IPS DF 4.7 (cell line): ENCODE results near the gene LDHD.
A peak's percentile ranks its signal among the peaks of the same experiment; 100 is the strongest.
"Not testable (repeated sequence)": the region's sequence is repeated elsewhere in the genome, so short reads cannot be mapped to it uniquely, and the experiment has no call there.

Experiments
- DNase-seq: peaks from one replicate; pipeline ENCODE4 v3.0.0-alpha.2; 2013; ENCODE audit warnings: low spot score; ENCODE audit errors: extremely low read depth

The LDHD gene

DNA sequence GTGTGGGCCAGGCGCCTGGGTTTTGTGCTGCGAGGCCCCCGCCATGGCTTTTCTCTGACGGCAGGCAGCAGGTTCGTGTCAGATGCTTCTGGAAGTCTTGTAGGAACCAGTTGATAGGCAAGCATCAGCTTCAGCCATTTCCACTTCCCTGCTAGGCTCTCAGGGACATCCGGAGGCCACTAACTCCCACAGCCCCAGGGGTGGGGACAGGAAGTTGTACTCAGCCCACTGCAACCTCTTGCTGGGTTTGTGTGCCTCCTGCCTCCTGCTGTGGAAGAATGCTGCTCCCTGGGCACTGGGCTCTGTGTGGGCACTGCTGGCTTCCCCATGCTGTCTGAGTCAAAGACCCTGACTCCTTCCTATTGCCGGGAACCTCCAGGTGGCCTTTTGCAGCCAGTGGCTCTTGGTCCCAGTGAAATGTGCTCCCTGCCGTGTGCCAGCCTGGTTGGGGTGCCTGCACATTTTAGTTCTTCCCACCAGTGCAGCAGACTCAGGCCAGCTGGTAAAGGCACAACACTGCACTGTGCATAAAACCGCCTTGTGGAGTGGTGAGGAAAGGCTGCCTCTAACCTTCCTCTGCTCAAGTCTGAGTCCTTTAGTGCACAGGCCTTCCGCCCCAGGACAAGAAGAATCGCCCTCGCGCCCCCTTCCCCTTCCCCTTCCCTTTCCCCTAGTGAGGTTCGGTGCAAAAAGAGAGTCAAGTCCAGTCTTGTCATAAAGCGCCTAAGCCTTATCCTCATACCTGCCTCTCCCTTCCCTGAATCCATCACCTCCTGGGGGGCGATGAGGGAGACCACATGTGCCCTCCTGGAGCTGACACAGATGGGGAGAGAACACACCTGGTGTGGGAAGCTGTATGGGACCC, 16.6 kb downstream of the LDHD start:
- DNase-seq, result no peak

GRCh38 chr16:75099075-75099667, 17.4 kb downstream of the LDHD start:
- no peak for DNase-seq

GRCh38 chr16:75097941-75098901, 18.4 kb downstream of the LDHD start:
- DNase-seq, result no peak

- DNase-seq, result no peak
These were observed 19.3 kb downstream of the LDHD start for GRCh38 chr16:75097191-75097761.

- DNase-seq, result peak; percentile 87
These were observed 19.9 kb downstream of the LDHD start for GRCh38 chr16:75096656-75097055.

DNA sequence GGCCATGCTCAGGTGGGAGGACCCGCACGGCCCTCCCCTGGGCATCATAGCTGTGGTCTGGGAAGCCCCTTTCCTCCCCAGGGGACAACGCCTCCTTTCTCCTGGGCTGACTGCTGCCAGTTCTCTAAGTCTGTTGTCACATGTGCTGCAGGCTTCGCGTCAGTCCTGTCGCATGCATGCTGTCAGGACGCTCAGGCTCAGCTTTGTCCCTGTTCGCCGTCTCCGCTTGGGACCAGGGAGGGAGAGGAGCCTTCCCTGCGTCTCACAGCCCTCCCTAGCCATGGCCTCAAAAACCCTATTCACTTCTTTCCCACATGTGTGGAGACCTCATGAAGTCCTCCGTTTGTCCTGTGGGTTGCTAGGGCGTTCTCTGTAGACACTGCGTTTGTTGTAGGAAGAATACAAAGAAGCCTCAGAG, 21.4 kb downstream of the LDHD start:
- DNase-seq, result no peak

GRCh38 chr16:75093598-75094540, 22.7 kb downstream of the LDHD start:
- no peak for DNase-seq

GRCh38 chr16:75092777-75093176, 23.8 kb downstream of the LDHD start:
- no peak for DNase-seq

- not testable (repeated sequence) for DNase-seq
These were observed 25.0 kb downstream of the LDHD start for GRCh38 chr16:75091619-75092018.

DNA sequence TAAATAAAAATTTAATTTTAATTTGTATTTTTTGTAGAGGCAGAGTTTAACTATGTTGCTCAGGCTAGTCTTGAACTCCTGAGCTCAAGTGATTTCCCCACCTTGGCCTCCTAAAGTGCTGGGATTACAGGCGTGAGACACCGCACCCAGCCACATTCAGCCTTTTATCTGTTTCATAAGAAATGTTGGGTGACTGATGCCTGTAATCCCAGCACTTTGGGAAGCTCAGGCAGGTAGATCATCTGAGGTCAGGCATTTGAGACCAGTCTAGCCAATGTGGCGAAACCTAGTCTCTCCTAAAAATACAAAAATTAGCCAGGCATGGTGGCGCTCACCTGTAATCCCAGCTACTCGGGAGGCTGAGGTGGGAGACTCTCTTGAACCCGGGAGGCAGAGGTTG, 25.7 kb downstream of the LDHD start:
- DNase-seq, result not testable (repeated sequence)

DNA sequence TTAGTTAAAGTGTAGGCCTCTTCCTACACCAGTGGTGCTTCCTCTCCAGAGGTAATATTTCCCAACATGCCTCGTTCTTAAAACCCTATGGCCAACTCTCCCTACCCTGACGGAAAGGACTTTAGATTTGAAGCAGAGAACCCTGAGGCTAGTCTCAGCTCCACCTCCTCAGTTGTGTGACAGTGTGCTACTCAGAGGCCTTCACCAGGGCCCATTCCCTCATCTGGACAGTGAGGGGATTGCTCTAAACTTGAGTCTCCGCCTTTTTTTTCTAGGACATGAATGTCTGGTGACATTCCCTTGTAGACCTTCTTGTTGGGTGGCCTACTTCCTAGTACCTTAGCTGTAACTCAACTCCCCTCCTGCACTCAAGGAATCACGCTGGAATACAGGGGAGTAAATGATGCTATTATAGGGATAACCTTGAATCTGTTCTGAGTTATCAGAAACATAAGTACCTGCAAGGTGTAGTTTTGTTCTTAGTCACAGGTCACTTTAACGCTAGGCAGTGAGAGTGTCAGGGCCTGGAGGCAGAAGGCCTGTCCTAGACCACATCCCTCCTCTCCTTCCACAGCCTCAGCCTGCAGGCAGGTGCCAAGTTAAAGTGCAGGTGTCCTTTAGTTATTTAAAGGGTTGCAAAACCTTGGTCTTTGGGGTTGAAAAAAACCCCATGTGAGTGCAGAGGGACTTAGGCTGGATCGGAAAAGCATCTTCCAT, 26.9 kb downstream of the LDHD start:
- no peak for DNase-seq

- DNase-seq, result no peak
These were observed 27.6 kb downstream of the LDHD start for GRCh38 chr16:75088934-75089333.

DNA sequence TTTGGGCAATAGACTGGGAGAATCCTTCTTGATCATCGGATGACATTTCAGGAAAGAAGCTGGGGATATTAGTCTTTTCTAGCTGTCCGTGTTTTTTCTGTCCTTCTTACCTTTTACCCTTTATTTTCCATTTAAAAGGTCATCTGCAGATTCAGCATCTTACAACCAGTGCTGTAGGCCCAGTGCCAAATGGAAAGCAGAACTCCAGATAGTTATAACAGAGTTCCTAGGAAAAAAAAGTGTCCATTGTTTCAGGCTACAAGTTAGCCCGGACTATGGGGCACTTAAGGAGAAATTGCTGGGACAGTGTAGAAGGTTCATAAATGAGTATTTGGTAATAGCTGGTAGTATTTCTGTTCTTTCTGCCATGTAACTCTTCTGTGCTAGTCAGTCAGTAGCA, 28.4 kb downstream of the LDHD start:
- DNase-seq, result no peak

DNA sequence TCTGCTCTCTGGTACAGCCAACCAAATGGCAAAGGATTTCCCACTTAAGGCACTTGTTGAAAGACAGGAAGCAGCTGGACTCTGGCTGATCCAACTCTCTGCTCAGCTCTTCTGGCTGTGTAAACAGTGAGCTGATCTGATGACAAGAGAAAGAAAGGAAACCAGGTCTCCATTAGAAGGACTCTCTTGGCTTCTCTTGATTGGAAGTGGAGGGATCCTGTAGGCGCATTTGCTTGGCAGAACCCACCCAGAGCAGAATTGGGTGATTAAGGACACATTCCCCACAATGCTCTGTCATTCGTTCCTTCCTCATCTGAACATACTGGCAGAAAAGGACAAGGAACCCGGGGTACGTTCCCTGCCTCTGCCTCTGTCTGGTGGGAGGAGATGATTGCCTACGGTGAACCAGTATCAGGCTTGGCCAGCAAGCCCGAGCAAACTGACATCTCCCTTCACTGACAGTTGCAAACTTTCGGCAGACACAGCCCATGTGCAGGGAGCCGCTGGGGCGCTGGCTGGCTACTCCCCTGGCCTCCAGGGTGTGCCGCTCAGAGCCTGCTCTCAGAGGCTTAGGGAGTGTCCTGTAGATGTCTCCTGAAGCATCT, 29.1 kb downstream of the LDHD start:
- DNase-seq, result no peak

- DNase-seq, result no peak
These were observed 29.7 kb downstream of the LDHD start for GRCh38 chr16:75086688-75087374.

DNA sequence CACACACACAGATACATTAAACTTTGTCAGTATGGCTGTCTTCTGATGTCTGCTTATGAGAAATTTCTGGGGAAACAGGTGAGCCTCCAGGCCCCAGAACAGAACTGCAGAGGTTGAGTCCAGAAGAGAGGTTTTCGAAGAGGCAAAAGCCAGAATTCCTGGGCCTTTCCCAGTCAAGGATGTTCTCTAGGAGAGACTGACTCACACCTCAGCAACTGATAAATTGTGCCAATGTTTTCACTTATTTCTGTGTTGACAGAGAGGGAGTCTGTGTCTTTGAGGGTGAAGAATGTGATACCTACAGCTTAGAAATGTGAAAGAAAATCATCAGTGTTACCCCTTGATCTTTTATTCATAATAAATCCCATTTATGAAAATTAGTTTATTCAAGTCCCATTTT, 30.3 kb downstream of the LDHD start:
- no peak for DNase-seq

GRCh38 chr16:75085556-75085955, 31.0 kb downstream of the LDHD start:
- no peak for DNase-seq

DNA sequence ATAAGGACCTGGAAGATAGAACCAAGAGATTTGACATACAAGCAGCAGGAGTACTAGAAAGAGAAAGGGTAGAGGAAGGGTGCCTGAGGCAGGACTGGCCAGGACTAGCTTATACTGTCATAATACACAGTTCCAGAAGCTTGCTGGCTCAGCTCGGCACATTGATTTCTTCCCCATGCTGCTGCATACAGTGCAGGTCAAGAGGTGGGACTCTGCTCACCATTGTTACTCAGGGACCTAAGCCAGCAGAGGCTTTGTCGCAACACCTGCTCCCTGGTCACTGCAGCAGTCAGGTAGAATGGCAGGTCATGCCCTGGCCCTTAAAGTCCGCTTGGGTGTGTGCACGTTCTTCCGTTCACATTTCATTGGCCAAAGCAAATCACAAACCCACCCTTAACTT, 32.8 kb downstream of the LDHD start:
- DNase-seq, result no peak
